OCI-LY3 (cell line): ENCODE results near the gene UBA5.

Experiments
- EZH2phosphoT487 ChIP-seq: fragments of 200-600 bp; shearing (Covaris generic); IDR thresholded peaks from 2 replicates; pipeline ENCODE4 v1.6.1; 2018; ENCODE audit warnings: antibody characterized with exemption, mixed run types, low read depth
- TF ChIP-seq, protein P1 (sequence below): fragments of 200-600, 300-600 bp; sonication (generic); IDR thresholded peaks from 2 replicates; pipeline ENCODE4 v1.5.1; 2014; ENCODE audit warnings: antibody characterized with exemption, low read length, low read depth

DNA sequence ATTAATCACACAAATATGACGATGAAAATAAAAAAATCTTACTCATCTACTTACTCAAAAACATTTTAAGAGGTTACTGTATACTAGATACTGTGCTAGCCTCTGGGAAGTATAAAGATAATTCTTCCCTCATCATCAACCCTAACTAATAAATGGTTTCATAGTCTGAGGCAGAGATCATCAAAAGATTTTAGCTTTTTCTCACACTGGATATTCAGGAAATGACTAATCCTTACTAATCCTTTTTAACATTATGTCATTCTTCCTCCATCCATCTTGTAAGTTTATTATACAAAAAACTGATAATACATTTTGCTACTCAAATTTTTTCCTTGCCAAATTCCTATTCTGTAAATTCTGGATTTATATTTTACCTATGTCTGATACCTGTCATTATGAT, 30.2 kb upstream of the UBA5 start:
- TF ChIP-seq, protein P1, sequence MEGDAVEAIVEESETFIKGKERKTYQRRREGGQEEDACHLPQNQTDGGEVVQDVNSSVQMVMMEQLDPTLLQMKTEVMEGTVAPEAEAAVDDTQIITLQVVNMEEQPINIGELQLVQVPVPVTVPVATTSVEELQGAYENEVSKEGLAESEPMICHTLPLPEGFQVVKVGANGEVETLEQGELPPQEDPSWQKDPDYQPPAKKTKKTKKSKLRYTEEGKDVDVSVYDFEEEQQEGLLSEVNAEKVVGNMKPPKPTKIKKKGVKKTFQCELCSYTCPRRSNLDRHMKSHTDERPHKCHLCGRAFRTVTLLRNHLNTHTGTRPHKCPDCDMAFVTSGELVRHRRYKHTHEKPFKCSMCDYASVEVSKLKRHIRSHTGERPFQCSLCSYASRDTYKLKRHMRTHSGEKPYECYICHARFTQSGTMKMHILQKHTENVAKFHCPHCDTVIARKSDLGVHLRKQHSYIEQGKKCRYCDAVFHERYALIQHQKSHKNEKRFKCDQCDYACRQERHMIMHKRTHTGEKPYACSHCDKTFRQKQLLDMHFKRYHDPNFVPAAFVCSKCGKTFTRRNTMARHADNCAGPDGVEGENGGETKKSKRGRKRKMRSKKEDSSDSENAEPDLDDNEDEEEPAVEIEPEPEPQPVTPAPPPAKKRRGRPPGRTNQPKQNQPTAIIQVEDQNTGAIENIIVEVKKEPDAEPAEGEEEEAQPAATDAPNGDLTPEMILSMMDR, result no peak
- TF ChIP-seq EZH2phosphoT487, result no peak
